CD4-positive, alpha-beta T cell treated with Interleukin-6 for 4 hours (primary cell): Measurements from ENCODE around the gene CDC42BPB.

ENCODE experiments used
- DNase-seq: peaks from one replicate; pipeline ENCODE4 v3.0.0-alpha.2; 2020; ENCODE audit warnings: mixed read lengths

Gene CDC42BPB

DNA sequence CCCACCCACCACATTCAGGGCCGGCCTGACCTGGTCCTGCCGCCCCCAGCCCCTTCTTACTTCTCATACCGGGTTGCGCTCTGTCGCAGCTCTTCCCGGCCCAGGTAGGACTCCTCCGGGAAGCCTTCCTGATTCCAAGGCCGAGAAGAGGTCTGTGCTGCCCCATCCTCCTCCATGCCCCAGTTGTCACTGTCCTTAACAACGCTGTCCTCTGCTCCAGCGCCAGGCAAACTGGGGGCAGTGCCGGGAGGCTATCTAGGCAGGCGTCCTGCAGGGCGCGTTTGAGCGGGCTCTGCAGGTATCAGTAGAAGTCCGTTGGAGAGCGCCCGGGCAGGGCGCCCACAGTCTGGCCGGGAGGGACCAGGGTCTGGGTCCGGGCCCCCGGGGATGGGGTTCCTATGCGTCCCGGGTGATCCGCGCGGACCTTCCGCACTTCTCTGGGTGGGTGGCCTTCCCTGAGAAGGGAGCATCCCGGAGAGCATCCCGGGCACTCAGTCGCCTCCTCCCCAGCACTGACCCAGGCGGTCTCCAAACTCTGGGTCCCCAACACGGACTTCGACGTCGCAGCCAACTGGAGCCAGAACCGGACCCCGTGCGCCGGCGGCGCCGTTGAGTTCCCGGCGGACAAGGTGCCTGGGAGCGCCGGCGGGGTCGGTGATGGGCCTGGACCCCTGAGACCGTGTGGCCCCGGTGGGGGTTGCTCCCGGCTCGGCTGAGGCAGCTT, 134.0 kb downstream of the CDC42BPB start:
- DNase-seq: no peak

DNA sequence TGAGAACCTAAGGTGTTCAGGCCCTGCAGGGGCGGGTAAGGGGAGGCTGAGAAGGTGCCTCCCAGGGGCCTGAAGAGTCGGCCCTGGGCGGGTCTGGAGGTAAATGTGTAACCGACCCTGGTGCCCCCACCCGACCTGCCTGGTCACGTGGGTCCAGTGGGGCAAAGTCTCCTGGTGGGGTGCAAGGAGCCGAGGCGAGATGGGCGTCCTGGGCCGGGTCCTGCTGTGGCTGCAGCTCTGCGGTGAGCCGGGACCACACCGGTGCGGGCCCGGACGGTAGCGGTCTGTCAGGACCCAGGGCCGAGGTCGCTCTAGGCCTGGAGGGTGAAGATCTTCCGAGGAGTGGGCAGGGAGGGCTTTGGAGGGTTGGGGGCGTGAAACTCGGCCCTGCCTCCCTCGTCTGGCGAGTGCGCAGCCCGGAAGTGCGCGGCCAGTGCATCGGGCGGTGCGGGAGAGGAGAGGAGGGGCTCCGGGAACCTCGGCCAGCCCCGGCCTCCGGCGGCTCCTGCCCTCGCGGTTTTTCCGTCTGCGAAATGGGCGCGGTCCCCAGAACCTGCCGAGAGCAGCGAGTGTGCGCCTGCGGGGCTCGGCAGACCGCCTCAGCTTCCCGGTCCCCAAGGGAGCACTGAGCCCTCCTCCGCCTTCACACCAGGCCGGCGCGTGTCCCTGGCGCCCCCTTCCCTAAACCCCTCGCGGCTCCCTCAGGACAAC, 134.7 kb downstream of the CDC42BPB start, which contains the start of gene AMN:
Gene AMN, plus strand, starts transcription at position 174 of the 711 bp plus-strand sequence. Its CDS starts 26 bp downstream, at position 200.
- DNase-seq: no peak

DNA sequence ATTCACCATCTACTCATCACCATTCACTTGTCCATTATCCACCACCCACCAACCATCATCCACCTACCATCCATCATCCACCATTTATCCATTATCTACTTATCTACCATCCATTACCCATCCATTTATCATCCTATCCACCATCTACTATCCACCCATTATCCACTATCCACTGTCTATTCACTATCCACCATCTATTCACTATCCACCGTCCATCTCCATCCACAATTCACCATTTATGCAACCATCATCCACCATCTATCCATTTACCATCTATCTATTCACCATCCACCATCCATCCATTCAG, 136.4 kb downstream of the CDC42BPB start:
- DNase-seq: no peak

GRCh38 chr14:102920273-102920997, 136.9 kb downstream of the CDC42BPB start:
- no peak for DNase-seq

- DNase-seq: no peak
Measured at GRCh38 chr14:102918438-102918837, 138.9 kb downstream of the CDC42BPB start.

GRCh38 chr14:102917469-102918211, 139.7 kb downstream of the CDC42BPB start:
- peak; percentile 71 for DNase-seq

- DNase-seq: no peak
Measured at GRCh38 chr14:102917056-102917385, 140.3 kb downstream of the CDC42BPB start.

GRCh38 chr14:102916347-102917055, 140.8 kb downstream of the CDC42BPB start:
- DNase-seq: no peak

GRCh38 chr14:102915292-102916110, 141.8 kb downstream of the CDC42BPB start:
- no peak for DNase-seq

DNA sequence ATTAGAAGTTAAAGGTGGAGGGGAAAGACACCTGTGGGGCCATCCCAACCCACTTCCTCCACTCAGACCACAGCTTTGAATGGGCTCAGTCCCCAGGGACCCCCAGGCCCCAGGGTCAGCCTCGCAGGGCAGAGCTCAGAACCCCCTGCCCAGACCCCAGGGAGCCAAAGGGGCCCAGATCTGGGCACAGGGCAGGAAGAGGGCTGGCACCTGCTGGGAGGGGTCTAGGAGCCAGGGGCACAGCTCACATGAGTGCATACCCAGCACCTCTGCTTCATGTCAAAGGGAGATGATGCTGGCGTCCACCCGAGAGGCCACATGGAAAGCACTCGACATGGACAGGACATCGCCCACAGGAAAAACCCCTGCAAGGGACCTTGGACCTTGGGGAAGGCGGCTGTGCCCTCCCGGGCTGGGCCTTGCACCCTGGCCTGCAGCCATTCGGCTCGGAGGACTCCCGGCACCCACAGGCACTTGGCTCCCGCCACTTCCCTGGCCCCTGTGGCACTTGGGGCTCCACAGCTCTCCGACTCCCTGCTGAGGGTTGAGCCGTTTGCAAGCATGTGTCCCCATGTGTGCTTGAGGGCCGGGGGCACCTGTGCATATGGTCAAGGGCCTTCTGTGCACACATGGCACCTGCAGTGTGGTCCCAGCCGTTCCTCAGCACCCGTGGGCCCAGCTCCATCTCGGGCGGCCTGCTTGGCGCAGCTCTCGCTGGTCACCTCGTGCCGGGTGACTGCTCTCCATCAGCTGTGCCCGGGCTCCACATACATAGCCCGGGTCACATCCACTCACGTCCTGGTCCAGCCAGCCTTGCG, 142.7 kb downstream of the CDC42BPB start:
- DNase-seq: no peak

DNA sequence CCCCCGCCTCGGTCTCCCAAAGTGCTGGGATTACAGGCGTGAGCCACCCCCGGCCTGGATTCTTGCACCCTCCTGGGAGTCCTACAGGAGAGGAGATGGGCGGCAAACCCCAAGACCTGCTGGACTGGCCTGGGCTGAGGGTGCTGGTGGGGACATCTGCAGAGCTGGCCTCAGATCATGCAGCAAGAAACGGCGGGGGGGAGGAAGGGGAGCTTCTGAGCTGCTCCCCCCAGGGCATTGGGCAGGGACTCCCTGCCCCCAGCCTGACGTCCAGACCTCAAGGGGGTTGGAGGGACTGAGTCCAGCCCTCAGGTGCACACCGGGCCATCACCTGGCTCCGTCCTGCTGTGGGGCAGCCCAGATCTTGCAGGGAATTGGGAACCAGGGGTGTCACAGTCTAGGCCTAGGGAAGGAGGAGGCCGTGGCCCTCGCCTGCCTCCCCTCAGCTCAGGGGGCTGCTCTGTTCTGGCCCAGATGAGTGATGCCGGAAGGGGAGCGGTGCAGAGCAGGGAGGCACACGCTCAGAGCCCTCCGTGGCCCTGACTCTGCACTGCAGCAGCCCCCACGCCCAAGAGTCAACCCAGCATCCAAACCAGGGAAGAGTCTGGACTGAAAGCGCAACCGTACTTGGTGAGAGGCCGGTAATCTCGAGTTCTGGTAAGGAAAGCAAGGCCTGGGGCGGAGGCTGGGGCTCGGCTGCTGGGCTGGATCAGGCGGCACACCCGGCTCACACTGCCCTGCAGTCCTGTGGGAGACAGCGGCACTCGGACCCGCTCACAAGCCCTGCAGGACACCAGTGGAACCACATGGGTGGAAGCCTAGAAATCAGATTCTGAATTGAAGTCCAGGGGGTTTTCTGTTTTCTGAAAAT, 143.8 kb downstream of the CDC42BPB start:
- DNase-seq: no peak

DNA sequence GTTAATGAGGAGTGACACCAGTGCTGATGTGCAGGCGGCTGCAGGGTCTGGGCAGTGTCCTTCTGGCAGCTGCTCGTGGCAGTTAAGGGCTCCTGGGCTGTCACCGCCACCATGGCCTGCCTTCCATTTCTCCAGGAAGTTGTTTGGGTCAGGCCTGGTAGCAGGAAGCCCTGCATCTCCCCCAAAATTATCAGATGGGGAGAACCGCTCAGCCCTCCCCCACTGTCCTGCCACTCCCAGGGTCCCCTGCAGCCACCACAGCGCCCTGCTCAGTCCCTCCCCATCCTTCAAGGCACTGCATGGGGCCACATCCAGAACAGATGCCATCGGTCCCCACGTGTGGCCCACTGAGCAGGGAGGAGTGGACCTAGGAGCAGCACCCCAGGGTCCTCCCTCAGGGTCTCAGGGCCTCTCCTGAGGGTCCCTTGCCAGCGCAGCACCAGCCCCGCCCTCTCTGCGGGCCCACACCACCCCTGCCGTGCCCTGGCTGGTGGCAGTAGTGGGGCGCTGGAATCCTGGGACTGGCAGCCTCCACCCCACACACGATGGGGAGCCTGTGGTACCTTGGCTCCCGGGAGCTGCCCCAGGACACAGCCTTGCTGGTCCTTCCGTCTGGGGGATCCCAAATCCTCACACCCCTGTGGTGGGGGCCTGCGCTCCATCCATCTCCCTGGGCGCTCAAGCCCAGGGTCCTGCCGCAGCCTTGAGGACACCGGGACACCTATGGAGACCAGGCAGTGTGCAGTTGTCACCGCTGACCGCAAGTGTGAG, 145.2 kb downstream of the CDC42BPB start:
- no peak for DNase-seq

DNA sequence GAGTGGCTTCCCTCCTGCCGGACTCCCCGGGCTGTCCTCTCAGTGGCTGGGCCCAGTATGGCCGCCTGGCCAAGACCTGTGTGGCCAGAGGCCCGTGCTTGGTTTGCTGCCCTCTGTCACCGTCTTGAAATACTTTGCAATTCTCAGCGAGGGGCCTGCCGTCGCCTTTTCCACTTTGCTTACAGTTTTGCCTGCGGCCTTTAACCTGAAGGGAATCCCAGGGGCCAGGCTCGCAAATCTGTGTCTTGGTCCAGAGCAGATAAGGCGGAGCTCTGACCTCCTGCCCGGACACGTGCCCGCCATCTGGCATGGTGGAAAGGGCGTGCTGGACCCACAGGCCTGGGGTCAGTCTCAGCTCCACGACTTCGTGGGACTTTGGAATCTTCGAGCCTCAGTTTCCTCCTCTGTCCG, 145.8 kb downstream of the CDC42BPB start:
- DNase-seq: no peak

GRCh38 chr14:102910442-102910841, 146.9 kb downstream of the CDC42BPB start:
- no peak for DNase-seq

GRCh38 chr14:102909911-102910310, 147.4 kb downstream of the CDC42BPB start:
- no peak for DNase-seq

DNA sequence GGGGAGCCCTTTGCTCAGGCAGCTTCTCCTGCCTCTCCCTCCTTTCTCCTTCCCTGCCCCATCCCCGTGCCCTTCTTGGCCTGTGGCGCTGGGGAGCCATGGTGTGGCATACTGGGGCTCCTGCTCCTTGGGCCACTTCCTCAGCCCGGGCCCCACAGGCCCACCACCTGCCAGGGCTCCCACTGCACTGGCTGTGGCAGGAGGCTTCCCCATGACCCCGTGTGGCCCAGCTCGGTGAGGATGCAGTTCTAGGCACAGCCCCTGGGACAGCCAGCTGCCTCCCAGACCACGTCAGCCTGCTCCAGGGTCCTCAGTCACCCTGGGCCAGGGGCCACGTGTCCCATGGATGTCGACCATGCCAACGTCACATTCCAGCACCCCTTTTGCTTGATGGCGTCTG, 147.9 kb downstream of the CDC42BPB start:
- no peak for DNase-seq

- DNase-seq: no peak
Measured at GRCh38 chr14:102908766-102909455, 148.4 kb downstream of the CDC42BPB start.
